ENCODE measurements around the gene NEUROD2. TPM values are rescaled to one million over a fixed set of nuclear protein-coding genes. Genes with fewer than 3 reads are reported as not detected.

Gene NEUROD2
- total and polyA plus RNA-seq, 2 of the 13 experiments (the other 11 are each of a cell fraction or from before 2014, with no cell fraction given) = not detected

DNA sequence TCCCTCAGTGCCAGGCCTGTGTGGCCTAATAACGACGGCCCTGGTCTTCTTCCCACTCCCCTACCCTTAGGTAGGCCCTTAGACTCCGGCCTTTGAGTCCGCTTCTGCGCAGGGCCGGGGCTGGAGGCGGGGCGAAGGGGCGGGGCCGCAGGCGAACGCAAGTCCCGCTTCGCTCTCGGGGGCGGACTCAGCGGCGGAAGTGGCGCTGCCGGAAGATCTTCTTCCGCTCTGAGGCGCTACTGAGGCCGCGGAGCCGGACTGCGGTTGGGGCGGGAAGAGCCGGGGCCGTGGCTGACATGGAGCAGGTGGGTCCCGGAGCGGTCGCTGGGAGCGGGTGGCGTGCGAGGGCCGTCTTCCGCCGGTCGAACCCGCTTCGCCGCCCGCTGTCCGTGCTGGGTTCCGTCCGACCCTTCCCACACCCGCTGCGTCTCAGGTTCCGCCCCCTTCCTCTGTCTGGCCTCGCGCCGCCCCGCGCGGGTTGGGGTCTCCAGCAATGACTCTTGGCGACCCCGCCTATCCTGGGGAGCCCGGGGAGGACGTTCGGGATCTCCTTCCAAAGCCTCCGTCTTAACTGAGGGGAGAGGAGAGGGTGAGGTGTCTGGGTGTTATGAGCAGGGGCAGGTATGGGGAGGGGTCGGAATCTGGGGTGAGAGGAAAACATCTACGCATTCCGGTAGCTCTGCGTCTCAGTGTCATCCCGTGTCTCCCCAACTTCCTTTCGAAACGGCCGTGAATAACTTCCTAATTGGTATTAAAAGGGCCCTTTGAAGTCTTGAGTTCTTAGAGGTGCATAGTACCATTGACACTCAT, 29.4 kb upstream of the NEUROD2 start, which contains the start of gene STARD3 (continued):
- TF ChIP-seq, protein P1, sequence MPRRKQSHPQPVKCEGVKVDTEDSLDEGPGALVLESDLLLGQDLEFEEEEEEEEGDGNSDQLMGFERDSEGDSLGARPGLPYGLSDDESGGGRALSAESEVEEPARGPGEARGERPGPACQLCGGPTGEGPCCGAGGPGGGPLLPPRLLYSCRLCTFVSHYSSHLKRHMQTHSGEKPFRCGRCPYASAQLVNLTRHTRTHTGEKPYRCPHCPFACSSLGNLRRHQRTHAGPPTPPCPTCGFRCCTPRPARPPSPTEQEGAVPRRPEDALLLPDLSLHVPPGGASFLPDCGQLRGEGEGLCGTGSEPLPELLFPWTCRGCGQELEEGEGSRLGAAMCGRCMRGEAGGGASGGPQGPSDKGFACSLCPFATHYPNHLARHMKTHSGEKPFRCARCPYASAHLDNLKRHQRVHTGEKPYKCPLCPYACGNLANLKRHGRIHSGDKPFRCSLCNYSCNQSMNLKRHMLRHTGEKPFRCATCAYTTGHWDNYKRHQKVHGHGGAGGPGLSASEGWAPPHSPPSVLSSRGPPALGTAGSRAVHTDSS (CRISPR knock-in tag; conservative IDR thresholded peaks at IDR 0.05) = no peak
- TF ChIP-seq, protein P2, sequence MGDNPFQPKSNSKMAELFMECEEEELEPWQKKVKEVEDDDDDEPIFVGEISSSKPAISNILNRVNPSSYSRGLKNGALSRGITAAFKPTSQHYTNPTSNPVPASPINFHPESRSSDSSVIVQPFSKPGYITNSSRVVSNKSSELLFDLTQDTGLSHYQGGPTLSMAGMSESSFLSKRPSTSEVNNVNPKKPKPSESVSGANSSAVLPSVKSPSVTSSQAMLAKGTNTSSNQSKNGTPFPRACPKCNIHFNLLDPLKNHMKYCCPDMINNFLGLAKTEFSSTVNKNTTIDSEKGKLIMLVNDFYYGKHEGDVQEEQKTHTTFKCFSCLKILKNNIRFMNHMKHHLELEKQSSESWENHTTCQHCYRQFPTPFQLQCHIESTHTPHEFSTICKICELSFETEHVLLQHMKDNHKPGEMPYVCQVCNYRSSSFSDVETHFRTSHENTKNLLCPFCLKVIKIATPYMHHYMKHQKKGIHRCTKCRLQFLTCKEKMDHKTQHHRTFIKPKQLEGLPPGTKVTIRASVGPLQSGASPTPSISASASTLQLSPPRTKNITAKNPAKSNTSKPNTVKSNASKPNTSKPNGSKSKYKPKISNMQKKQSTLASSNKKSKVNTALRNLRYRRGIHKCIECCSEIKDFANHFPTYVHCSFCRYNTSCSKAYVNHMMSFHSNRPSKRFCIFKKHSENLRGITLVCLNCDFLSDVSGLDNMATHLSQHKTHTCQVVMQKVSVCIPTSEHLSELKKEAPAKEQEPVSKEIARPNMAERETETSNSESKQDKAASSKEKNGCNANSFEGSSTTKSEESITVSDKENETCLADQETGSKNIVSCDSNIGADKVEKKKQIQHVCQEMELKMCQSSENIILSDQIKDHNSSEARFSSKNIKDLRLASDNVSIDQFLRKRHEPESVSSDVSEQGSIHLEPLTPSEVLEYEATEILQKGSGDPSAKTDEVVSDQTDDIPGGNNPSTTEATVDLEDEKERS (CRISPR knock-in tag; IDR thresholded peaks at IDR 0.05) = no peak
- TF ChIP-seq ETV5 (CRISPR knock-in tag; IDR thresholded peaks at IDR 0.05; ENCODE audit: borderline replicate concordance) (peak; percentile 90), ZNF383 (CRISPR knock-in tag; IDR thresholded peaks at IDR 0.05; ENCODE audit: borderline replicate concordance) (0 out of 2 replicates have a peak, but pooled peaks have one; percentile 22), LCORL (IDR thresholded peaks at IDR 0.05) (0 out of 2 replicates have a peak, but pooled peaks have one; percentile 11), LCORL (CRISPR knock-in tag; IDR thresholded peaks at IDR 0.05) (peak; percentile 76; the same call in 1 of the 2 replicates), ZNF766 (CRISPR knock-in tag; IDR thresholded peaks at IDR 0.05; ENCODE audit: borderline replicate concordance) (peak; percentile 75), HNRNPL (IDR thresholded peaks at IDR 0.05; ENCODE audit: low read depth, low read length) (0 out of 2 replicates have a peak, but pooled peaks have one; percentile 25), POLR2AphosphoS2 (IDR thresholded peaks at IDR 0.05; ENCODE audit: low read depth, low read length) (no peak)
- TF ChIP-seq, protein P3, sequence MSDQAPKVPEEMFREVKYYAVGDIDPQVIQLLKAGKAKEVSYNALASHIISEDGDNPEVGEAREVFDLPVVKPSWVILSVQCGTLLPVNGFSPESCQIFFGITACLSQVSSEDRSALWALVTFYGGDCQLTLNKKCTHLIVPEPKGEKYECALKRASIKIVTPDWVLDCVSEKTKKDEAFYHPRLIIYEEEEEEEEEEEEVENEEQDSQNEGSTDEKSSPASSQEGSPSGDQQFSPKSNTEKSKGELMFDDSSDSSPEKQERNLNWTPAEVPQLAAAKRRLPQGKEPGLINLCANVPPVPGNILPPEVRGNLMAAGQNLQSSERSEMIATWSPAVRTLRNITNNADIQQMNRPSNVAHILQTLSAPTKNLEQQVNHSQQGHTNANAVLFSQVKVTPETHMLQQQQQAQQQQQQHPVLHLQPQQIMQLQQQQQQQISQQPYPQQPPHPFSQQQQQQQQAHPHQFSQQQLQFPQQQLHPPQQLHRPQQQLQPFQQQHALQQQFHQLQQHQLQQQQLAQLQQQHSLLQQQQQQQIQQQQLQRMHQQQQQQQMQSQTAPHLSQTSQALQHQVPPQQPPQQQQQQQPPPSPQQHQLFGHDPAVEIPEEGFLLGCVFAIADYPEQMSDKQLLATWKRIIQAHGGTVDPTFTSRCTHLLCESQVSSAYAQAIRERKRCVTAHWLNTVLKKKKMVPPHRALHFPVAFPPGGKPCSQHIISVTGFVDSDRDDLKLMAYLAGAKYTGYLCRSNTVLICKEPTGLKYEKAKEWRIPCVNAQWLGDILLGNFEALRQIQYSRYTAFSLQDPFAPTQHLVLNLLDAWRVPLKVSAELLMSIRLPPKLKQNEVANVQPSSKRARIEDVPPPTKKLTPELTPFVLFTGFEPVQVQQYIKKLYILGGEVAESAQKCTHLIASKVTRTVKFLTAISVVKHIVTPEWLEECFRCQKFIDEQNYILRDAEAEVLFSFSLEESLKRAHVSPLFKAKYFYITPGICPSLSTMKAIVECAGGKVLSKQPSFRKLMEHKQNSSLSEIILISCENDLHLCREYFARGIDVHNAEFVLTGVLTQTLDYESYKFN (CRISPR knock-in tag; conservative IDR thresholded peaks at IDR 0.05) = peak; percentile 65
- TF ChIP-seq, protein P4, sequence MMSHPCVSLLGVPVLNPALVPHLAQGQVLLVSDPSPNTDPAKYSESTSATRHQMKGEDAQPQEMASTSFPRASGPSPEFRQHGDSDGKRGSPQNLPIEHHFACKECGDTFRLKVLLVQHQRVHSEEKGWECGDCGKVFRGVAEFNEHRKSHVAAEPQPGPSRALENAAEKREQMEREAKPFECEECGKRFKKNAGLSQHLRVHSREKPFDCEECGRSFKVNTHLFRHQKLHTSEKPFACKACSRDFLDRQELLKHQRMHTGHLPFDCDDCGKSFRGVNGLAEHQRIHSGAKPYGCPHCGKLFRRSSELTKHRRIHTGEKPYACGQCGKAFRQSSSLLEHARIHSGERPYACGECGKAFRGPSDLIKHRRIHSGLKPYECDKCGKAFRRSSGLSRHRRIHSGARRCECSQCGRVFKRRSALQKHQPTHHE (CRISPR knock-in tag; IDR thresholded peaks at IDR 0.05; ENCODE audit: borderline replicate concordance) = peak; percentile 83
- TF ChIP-seq, protein P5, sequence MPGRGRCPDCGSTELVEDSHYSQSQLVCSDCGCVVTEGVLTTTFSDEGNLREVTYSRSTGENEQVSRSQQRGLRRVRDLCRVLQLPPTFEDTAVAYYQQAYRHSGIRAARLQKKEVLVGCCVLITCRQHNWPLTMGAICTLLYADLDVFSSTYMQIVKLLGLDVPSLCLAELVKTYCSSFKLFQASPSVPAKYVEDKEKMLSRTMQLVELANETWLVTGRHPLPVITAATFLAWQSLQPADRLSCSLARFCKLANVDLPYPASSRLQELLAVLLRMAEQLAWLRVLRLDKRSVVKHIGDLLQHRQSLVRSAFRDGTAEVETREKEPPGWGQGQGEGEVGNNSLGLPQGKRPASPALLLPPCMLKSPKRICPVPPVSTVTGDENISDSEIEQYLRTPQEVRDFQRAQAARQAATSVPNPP (CRISPR knock-in tag; IDR thresholded peaks at IDR 0.05) = 0 out of 2 replicates have a peak, but pooled peaks have one; percentile 28

Data from HepG2 (cell line).